MG63 (cell line): ENCODE results near the gene KRTAP10-5. TPM values are rescaled to one million over a fixed set of nuclear protein-coding genes. Genes with fewer than 3 reads are reported as not detected.
"Not testable (repeated sequence)": the region's sequence is repeated elsewhere in the genome, so short reads cannot be mapped to it uniquely, and the experiment has no call there.

ENCODE experiments used
- DNase-seq: peaks from one replicate; pipeline ENCODE4 v3.0.0-alpha.2; 2020
- H3K27me3 ChIP-seq: fragments of 250-450 bp; sonication (Bioruptor Pico); 2 replicates; pipeline ENCODE4 v1.5.1; 2020; ENCODE audit warnings: mild to moderate bottlenecking, moderate library complexity
- H3K36me3 ChIP-seq: fragments of 250-450 bp; sonication (Bioruptor Pico); 2 replicates; pipeline ENCODE4 v1.5.1; 2020; ENCODE audit warnings: mild to moderate bottlenecking, moderate library complexity
- H3K4me3 ChIP-seq: fragments of 250-450 bp; sonication (Bioruptor Pico); 2 replicates; pipeline ENCODE4 v1.5.1; 2020; ENCODE audit warnings: mild to moderate bottlenecking, moderate library complexity
- H3K9me3 ChIP-seq: fragments of 250-450 bp; sonication (Bioruptor Pico); 2 replicates; pipeline ENCODE4 v1.5.1; 2020; ENCODE audit warnings: mild to moderate bottlenecking, moderate library complexity
- total RNA-seq: library from RNA; depleted of rRNA; stranded (reverse); fragments of >200 nt; shearing (Covaris generic); gene quantifications from 2 replicates; pipeline ENCODE4 v1.2.3, GENCODE V29; 2014; ENCODE audit warnings: low replicate concordance

The KRTAP10-5 gene
- total RNA-seq, 1 experiment from 2014 or later: not detected

GRCh38 chr21:44550807-44551206 lies 29.6 kb downstream of the KRTAP10-5 start:
- no peaks in the 10 kb centered on the region for H3K36me3 ChIP-seq
- no peak overlapping the region for H3K4me3 ChIP-seq
- peaks cover 19% of the 10 kb centered on the region for H3K9me3 ChIP-seq
- 0 out of 2 replicates have a peak, but pooled peaks cover 5% of the 10 kb centered on the region for H3K27me3 ChIP-seq
- peak; percentile 85 for DNase-seq

GRCh38 chr21:44550285-44550684 lies 30.1 kb downstream of the KRTAP10-5 start:
- not testable (repeated sequence) for H3K4me3 ChIP-seq, H3K36me3 ChIP-seq, DNase-seq, H3K27me3 ChIP-seq
- peaks cover 19% of the 10 kb centered on the region for H3K9me3 ChIP-seq

GRCh38 chr21:44549525-44550211 lies 30.7 kb downstream of the KRTAP10-5 start:
- Histone ChIP-seq H3K36me3 (no peaks in the 10 kb centered on the region), H3K4me3 (no peak overlapping the region), H3K9me3 (peaks cover 19% of the 10 kb centered on the region), H3K27me3 (0 out of 2 replicates have a peak, but pooled peaks cover 5% of the 10 kb centered on the region)
- DNase-seq: no peak

- Histone ChIP-seq H3K4me3 (no peak overlapping the region), H3K36me3 (no peaks in the 10 kb centered on the region), H3K9me3 (peaks cover 19% of the 10 kb centered on the region), H3K27me3 (0 out of 2 replicates have a peak, but pooled peaks cover 5% of the 10 kb centered on the region)
- no peak for DNase-seq
Observed at GRCh38 chr21:44548922-44549321, 31.5 kb downstream of the KRTAP10-5 start.

GRCh38 chr21:44548381-44548780 lies 32.0 kb downstream of the KRTAP10-5 start:
- no peak overlapping the region for H3K4me3 ChIP-seq
- H3K27me3 ChIP-seq: 0 out of 2 replicates have a peak, but pooled peaks cover 5% of the 10 kb centered on the region
- no peaks in the 10 kb centered on the region for H3K36me3 ChIP-seq
- peaks cover 19% of the 10 kb centered on the region for H3K9me3 ChIP-seq
- no peak for DNase-seq

- no peaks in the 10 kb centered on the region for H3K36me3 ChIP-seq
- H3K27me3 ChIP-seq: 0 out of 2 replicates have a peak, but pooled peaks cover 5% of the 10 kb centered on the region
- DNase-seq: no peak
- no peak overlapping the region for H3K4me3 ChIP-seq
- peaks cover 22% of the 10 kb centered on the region for H3K9me3 ChIP-seq
Observed at GRCh38 chr21:44547656-44548331, 32.6 kb downstream of the KRTAP10-5 start.

- Histone ChIP-seq H3K9me3 (peaks cover 33% of the 10 kb centered on the region), H3K27me3 (0 out of 2 replicates have a peak, but pooled peaks cover 5% of the 10 kb centered on the region), H3K36me3 (no peaks in the 10 kb centered on the region), H3K4me3 (no peak overlapping the region)
- DNase-seq: no peak
Observed at GRCh38 chr21:44544566-44544965, 35.8 kb downstream of the KRTAP10-5 start.

- DNase-seq: no peak
- Histone ChIP-seq H3K27me3 (no peaks in the 10 kb centered on the region), H3K4me3 (no peak overlapping the region), H3K36me3 (no peaks in the 10 kb centered on the region), H3K9me3 (peaks cover 31% of the 10 kb centered on the region)
Observed at GRCh38 chr21:44542716-44543115, 37.7 kb downstream of the KRTAP10-5 start.

- H3K27me3 ChIP-seq: peaks cover 3% of the 10 kb centered on the region; the same call in 1 of the 2 replicates
- peaks cover 14% of the 10 kb centered on the region for H3K9me3 ChIP-seq
- no peak for DNase-seq
- H3K4me3 ChIP-seq: no peak overlapping the region
- no peaks in the 10 kb centered on the region for H3K36me3 ChIP-seq
Observed at GRCh38 chr21:44540741-44541288, 39.6 kb downstream of the KRTAP10-5 start.

- Histone ChIP-seq H3K9me3 (peaks cover 14% of the 10 kb centered on the region), H3K27me3 (peaks cover 3% of the 10 kb centered on the region; the same call in 1 of the 2 replicates), H3K36me3 (no peaks in the 10 kb centered on the region), H3K4me3 (no peak within 1 kb of the TSS)
- no peak for DNase-seq
Observed at GRCh38 chr21:44539991-44540666, 40.3 kb downstream of the KRTAP10-5 start, which contains the start of gene KRTAP10-1. TSS of gene KRTAP10-1 (minus strand) at chr21:44540195. CDS start at chr21:44540150, 45 bp downstream.

GRCh38 chr21:44539046-44539445 lies 41.4 kb downstream of the KRTAP10-5 start:
- H3K9me3 ChIP-seq: peaks cover 14% of the 10 kb centered on the region
- no peaks in the 10 kb centered on the region for H3K36me3 ChIP-seq
- no peak for DNase-seq
- H3K27me3 ChIP-seq: peaks cover 3% of the 10 kb centered on the region; the same call in 1 of the 2 replicates
- no peak overlapping the region for H3K4me3 ChIP-seq

GRCh38 chr21:44537930-44538911 lies 42.2 kb downstream of the KRTAP10-5 start:
- peaks cover 3% of the 10 kb centered on the region; the same call in 1 of the 2 replicates for H3K27me3 ChIP-seq
- H3K36me3 ChIP-seq: no peaks in the 10 kb centered on the region
- DNase-seq: no peak
- no peak overlapping the region for H3K4me3 ChIP-seq
- H3K9me3 ChIP-seq: peaks cover 12% of the 10 kb centered on the region

GRCh38 chr21:44535963-44536362 lies 44.4 kb downstream of the KRTAP10-5 start:
- DNase-seq: no peak
- Histone ChIP-seq H3K9me3 (no peaks in the 10 kb centered on the region), H3K4me3 (no peak overlapping the region), H3K27me3 (peaks cover 3% of the 10 kb centered on the region; the same call in 1 of the 2 replicates), H3K36me3 (no peaks in the 10 kb centered on the region)

GRCh38 chr21:44534688-44535087 lies 45.7 kb downstream of the KRTAP10-5 start:
- H3K27me3 ChIP-seq: peaks cover 3% of the 10 kb centered on the region; the same call in 1 of the 2 replicates

GRCh38 chr21:44533891-44534627 lies 46.3 kb downstream of the KRTAP10-5 start:
- Histone ChIP-seq H3K9me3 (no peaks in the 10 kb centered on the region), H3K4me3 (no peak overlapping the region), H3K36me3 (no peaks in the 10 kb centered on the region), H3K27me3 (peaks cover 3% of the 10 kb centered on the region; the same call in 1 of the 2 replicates)
- DNase-seq: no peak

More at GRCh38 chr21:44534688-44535087, 45.7 kb downstream of the KRTAP10-5 start:
- Histone ChIP-seq H3K36me3 (no peaks in the 10 kb centered on the region), H3K9me3 (no peaks in the 10 kb centered on the region), H3K4me3 (no peak overlapping the region)
- no peak for DNase-seq
